Measurements from ENCODE around the gene RAP1A.
"Not testable (repeated sequence)": the region's sequence is repeated elsewhere in the genome, so short reads cannot be mapped to it uniquely, and the experiment has no call there.

The RAP1A gene

DNA sequence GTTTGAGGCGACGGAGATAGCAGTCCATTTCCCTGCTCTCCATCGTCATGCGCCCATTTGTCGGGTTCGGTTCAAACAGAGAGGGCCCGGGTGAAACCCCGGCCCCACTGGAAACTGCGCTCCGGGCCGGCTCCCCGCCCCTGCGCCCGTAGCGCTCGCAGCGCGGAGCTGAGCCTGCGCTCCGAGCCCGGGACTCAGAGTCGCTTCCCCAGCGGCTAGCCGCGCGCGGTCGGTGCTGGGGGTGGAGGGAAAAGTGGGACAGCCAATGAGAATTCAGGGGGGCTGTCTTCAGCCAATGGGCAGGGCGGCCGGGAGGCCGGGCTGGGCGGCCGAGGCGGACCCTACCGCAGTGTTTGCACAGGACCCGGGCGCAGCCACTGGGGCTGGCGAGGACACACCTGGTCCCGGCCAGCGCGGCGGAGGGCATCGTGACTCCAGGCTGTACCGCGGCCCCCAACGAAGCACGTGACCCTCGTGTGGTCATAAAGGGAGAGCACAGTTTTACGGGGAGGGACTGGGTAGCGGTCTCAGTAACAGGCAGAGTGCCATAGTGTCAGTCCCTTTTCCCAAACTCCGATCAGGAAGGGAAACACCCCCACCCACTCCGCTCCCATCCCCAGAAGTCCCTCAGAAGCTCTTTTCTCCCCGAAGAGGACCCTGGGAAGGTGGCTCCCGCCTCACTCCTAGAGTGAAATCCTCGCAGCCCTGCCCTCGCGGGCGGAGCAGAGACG, 119.8 kb downstream of the RAP1A start, which contains the start of gene INKA2:
INKA2 (minus strand) TSS at position 202 of the 731 bp plus-strand sequence; CDS start at position 49, 153 bp downstream.
- DNase-seq: peak; percentile 70

DNA sequence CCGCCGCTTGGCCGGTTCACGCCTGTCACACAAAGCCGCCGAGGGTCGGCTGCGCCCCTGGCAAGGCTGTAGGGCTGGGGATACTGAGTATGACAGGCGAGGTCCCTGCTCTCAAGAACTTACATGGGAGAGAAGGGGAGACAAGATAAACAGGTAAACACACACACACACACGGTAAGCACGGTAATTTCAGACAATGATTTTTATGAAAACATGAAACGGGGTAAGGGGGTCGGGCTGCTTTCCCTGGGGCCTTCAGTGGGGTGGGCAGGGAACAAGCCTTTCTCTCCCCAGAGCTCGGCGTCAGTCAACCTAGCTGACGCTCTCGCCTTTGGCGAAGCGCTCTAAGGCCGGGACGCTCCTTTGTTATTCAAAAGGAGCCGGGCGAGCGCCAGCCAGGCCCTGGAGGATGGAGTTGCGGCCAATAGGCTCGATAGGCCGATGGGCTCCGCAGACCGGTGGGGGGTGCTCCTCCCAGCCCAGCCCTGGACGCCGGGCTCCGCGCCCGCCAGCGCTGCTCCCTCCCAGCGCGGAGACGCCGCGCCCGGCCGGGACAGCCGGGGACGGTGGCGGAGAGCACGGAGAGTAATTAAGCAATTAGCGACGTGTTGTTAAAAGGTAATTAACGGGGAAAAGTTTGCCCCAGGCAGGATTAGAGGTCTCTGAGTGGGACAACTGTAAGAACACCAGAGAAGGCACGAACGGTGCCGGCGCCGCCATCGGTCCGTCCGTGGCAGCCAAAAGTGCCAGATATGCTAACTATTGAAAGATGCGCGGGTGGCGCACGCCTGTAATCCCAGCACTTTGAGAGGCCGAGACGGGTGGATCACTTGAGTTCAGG, 120.6 kb downstream of the RAP1A start:
- peak; percentile 14 for DNase-seq

DNA sequence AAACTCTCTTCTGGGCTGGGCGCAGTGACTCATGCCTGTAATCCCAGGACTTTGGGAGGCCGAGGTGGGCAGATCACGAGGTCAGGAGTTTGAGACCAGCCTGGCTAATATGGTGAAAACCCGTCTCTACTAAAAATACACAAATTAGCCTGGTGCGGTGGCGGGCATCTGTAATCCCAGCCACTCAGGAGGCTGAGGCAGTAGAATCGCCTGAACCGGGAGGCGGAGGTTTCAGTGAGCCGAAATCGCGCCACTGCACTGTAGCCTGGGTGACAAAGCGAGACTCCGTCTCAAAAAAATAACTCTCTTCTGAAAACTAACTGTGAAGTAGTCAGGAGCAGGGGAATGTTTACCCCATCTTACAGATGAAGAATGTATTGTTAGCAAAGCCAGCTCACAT, 122.7 kb downstream of the RAP1A start:
- DNase-seq: not testable (repeated sequence)

DNA sequence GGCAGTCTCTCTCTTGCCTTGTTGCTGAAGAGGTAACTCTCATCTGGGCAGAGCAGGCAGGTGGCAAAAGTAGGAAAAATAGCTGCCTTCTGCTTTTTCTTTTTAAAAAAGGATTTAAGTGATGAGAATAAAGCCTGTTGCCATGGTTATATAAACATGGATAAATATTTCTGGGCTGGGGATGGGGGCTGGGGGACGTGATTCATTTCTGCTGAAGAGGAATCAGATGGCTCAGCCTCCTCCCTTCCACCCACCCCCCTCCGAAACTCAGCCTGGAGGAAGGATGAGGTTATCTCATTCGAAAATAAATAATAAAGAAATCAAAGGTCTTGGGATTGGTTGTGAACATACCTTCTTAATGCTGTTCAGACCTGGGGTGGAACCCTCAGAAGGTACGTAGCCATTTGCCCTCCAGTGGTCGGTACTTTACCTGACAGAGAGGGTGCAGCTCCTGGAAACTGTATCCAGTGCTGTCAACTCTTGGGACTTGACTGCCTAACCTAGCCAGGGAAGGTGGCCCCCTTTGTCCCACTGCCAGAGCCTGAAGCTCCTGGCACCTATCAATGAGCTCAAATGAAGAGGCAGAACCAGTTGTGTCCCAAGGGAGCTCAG, 123.5 kb downstream of the RAP1A start:
- no peak for DNase-seq

DNA sequence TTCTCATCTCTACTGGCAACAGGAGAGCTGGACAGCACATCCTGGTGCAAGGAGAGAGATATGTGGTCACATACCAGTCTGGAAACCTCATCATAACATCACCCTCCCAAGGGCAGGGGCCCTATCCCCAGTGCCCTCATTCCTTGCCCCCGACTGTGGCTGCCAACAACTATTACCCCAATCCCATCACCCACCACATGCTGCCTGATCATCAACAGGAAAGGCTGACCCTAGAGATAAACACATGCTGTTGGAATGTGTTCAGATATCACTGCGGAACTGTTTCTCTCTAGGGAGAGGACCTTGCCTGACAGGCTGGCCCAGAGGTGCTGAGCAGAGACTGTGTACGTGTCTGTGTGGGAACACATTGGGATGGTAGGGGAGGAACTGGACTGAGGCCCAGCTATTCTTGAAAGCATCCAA, 124.1 kb downstream of the RAP1A start:
- DNase-seq: no peak

DNA sequence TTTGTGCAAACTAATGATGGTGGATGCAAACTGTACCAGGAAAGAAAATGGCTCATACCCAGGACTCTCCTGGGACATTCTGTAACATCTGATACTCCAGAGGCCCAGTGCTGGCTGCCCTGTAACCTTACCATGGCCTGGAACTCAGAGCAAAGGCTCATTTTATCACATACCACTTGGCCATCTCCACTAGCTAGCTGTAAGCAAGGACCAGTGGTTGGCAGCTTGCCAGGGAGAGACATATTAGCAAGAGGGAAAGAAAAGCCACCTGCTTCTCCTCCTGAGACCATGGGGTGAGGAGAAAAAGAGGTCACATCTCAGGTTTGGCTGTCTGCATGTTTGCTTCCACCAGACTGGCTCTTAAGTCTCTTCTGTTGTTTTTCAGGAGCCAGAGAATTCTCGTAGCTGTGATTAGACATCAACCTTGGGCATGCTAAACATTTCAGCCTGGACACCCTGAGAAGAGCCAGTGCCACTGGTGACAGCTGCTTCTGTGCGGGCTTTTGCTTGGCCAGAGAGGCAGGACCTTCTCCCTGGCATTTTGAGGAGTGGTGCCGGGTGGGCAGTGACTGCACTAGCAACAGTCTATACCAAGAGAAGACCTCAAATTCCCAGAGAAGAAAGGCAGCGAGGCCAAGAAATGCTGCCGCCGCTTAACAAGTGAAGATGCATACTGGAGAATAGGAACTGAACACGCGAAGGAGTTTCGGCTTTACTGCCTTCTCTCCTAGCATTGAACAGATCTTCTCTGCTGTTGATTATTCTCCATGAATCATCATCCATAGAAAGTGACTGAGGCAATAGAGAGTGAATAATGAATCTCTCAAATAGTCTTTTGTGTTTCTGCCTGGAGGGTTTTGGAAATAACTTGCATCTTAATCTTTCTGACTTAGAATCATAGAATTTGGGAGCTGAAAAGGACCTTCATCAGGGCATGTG, 126.4 kb downstream of the RAP1A start:
- DNase-seq: no peak

DNA sequence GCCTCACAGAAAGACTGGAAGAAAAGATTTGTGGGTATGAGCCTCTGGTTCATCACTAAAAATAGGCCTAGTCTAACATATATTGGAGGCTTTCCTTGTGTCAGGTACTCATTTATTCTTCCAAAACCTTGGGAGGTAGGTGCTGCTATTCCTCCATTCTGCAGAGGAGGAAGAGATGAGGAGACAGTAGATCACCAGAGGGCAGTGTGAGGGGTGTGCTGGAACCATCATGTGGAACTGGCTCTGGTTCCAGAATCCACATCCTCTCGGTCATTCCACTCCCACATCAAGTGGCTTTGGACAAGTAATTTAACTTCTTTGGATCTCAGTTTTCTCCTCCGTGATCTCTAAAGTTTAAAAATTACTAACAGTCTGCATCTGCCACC, 127.0 kb downstream of the RAP1A start:
- no peak for DNase-seq

DNA sequence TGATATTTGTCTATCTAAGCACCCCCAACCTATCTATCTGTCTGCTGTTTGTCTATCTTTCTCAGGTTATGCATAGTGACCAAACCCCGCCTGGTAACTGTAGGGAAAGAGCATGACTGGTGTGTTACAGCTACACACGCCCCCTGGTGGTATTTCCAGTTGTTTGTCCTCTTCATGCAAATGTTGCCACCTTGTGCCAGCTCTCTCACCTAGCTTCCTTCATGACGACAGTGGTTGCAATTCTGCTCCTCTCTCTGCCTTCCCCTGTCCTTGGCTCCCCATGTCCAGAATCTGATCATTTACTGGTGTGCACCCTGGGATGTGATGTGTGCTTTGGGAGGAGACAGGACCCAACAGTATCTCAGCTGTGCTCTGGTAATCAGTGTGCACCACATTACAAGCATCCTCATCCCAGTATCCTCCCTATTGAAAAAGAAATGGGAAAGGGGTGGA, 127.7 kb downstream of the RAP1A start:
- peak; percentile 44 for DNase-seq

DNA sequence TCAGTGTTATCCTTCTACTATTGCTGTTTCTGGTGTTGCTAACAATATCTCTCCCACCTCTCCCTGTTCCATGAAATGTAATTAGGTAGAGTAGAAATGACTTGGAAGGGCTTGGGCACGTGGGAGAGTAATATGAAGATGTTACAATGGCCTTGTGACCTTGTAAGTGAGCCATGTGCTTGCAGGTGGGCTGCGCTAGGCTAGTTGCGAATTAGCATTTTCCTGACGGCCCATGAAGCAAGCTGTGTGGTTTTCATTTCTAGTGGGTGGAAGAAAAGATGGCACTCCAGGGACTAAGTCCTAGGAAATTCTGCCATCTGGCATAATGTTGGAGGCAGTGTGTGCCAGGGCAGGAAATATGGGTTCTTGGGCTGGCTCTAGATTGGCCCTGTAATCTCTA, 128.4 kb downstream of the RAP1A start:
- DNase-seq: no peak

DNA sequence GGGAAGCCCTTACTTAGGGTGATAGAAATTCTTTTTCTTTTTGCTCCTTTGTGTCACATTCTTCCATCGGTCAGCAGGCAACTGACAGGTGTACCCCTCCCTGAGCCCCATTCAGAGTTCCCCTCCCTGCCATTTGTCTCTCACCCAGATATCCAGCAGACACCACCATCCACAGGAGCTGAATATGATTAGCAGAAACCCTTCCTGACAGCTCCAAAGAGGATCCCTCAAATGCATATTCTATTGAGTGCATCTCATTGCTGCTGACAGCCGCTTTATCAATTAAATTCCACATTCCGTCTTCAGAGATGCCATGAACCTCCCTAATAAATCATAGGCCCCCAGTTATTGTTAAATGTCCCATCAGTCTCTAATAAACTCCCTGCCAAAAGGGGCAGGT, 130.0 kb downstream of the RAP1A start:
- no peak for DNase-seq

DNA sequence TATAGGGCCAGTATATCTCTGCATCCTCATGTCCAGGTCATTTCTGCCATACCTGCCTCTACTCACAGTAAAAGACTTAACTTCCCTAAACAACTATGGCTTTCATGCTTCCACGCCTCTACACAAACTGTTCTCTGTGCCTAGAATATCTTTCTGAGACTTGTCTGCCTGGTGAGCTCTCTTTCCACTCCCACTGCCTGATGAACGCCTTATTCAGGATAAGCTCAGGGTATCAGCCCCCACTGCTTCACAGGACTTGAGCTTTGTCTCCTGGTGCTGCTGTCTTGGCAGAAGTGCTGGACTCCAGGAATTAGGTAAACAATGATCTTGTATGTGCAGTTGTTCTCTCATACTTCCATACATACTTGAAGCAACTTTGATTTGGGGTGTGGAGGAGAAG, 131.3 kb downstream of the RAP1A start:
- no peak for DNase-seq

DNA sequence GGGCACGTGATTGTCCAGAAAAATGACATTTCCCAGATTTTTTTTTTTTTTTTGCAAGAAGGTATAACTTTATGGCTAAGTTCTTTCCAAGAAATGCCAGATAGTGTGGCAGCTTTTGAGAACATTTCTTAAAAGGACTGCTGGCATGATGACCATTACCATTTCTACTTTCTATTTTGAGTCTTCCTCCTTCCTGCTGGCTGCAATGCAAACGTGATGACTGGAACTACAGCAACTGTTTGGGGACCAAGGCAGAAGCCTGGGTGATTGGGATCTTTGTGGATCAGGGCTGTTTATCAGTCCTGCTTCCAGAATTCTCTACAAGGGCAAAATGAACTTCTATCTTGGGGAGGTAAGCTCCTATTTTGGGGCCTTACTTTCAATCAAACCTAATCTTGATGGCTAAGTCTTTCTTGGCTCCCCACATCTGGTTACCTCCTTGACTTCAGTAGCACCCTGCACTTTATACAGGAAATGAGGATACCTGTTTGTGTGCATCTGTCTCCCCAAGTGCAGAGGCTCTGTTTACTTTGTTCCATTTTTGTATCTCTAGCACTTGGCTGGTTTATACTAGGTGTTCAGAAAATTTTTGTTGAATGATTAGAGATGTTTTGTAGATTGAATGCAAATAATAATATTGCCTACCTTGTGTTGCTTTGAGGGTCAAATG, 132.5 kb downstream of the RAP1A start:
- DNase-seq: no peak

DNA sequence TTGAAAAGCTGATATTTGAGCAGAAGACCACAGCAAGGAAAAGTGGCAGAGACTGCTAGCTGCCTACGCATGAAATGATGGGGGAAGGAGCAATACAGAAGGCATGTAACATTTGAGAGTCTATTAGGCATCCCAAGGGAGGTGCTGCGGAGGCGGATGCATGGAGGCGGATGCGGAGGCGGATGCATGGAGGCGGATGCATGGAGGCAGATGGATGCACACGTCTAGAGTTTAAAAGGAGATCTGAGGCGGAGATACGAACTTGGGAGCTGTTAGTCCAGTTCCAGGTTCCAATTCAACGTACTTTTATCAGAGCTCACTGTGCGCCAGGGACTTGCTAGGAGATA, 135.4 kb downstream of the RAP1A start:
- peak; percentile 22 for DNase-seq

DNA sequence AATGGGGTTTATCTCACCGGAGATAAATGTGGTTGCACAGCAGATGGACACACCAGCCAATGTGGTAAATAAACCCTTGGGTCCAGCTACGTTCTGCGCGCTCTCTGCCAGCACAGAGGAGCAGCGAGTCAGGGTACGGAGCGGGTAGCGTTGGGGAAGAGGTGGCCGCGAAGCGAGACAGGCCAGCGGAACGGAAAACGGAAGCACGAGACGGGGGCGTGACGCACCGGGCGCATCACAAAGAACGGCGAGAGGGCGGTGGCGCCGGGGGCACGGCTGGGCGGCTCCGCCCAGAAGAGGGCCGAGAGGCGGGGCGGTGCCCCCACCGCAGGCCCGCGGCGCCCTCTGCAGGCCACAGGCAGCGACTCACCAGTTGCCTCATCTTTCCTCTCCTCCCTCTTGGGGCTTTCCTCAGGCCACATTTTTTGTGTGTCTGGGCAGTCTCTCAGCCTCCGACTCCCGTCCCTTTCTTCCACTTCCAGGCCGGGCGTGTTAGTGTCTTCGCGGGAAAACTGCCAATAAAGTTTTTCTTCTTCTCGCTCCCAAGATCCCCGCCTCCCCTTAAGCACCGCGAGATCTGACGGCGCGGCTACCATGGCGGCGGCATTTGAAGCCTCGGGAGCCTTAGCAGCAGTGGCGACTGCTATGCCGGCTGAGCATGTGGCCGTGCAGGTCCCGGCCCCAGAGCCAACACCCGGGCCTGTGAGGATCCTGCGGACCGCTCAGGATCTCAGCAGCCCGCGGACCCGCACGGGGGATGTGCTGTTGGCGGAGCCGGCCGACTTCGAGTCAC, 135.9 kb downstream of the RAP1A start, which contains the start of gene DDX20:
DDX20 (plus strand) TSS at position 571 of the 793 bp plus-strand sequence; CDS start at position 595, 24 bp downstream.
- DNase-seq: peak; percentile 92

DNA sequence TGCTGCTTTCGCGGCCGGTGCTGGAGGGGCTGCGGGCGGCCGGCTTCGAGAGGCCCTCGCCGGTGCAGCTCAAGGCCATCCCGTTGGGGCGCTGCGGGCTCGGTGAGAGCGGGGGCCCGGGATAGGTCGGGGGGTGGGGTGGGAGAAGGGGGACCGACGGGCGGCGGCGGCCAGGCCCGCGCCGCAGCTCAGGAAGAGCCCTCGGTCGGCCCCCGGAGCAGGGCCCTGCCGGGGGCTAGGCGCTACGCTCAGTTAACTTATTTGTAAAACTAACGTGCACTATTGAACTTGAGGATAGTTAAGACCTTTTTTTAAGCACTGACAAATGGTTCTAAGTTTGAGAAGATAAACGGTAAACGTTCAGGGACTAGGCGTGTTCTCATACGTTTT, 136.5 kb downstream of the RAP1A start:
- no peak for DNase-seq

DNA sequence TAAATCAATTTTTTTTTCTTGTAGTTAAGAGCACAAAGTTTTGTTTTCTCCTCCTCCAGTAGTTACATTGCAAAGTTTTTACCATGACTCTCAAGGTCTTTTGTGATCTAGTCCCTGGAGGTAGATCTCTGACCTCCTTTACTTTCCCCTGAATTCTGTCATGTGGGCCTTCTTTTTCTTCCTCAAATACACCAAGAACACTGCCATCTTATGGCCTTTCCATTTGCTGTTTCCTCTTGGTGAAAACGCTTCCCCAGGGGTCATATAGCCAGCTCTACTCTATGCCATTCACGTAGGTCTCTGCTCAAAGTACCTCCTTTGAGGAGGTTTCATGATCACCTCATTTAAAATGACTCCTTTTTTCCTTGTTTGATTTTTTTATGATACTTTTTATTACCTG, 138.8 kb downstream of the RAP1A start:
- no peak for DNase-seq

DNA sequence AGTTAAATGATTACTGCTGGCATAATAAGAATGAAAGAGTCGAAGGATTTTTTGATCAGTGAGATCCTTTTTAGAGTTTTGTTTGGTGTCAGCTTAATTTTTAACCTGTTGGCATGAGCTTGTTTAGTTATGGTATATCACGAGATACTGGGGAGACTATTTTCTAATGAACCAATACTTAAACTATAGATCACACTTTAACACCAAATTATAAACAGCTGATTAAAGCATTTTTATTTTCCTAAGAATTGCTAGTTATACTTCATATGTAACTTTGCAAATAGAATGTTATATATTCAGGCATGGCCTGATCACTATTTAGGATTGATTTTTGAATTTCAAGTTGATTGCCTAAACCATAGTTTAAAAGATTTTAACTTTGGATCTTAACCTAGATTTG, 142.1 kb downstream of the RAP1A start:
- DNase-seq: no peak

DNA sequence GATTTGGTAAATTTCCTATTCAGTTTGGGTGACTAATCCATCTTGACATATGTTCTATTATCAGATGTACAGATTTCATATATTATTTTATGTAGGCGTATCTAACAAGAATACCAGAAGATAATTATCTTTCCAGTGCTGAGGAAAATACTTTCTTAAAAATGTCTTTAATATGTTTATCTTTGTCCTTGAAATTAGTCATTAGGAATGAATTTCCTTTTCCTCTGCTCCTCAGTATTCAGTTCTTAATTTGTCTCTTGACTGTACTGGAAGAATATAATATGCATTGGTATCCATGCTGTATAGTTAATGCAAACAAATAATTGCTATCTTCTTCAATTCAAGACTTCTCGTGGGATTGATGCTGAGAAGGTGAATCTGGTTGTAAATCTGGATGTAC, 142.7 kb downstream of the RAP1A start:
- no peak for DNase-seq

All from stimulated activated CD4-positive, alpha-beta T cell treated with anti-CD3 and anti-CD28 coated beads, Interleukin-4, amount 100 ng/mL, for 1 hour (primary cell).